ENCODE data around the gene FADS6.

FADS6 gene

GRCh38 chr17:74862108-74862901 is 31.1 kb downstream of the FADS6 start:
- H3F3A ChIP-seq (ENCODE audit: low read depth) = no peaks in the 10 kb centered on the region
- H3K79me2 ChIP-seq (ENCODE audit: insufficient read depth, low read length) = no peaks in the 10 kb centered on the region
- H3K9me2 ChIP-seq (replicated peaks; ENCODE audit: low read depth, low read length) = no peaks in the 10 kb centered on the region
- H4K20me1 ChIP-seq (ENCODE audit: insufficient read depth, low read length, poor library complexity, severe bottlenecking) = no peaks in the 10 kb centered on the region
- no peak overlapping the region for H3K4me2 ChIP-seq (ENCODE audit: low read depth, low read length, poor library complexity, severe bottlenecking)
- TF ChIP-seq EZH2phosphoT487 (IDR thresholded peaks at IDR 0.05; ENCODE audit: borderline replicate concordance) = no peak
- TF ChIP-seq, protein P1, sequence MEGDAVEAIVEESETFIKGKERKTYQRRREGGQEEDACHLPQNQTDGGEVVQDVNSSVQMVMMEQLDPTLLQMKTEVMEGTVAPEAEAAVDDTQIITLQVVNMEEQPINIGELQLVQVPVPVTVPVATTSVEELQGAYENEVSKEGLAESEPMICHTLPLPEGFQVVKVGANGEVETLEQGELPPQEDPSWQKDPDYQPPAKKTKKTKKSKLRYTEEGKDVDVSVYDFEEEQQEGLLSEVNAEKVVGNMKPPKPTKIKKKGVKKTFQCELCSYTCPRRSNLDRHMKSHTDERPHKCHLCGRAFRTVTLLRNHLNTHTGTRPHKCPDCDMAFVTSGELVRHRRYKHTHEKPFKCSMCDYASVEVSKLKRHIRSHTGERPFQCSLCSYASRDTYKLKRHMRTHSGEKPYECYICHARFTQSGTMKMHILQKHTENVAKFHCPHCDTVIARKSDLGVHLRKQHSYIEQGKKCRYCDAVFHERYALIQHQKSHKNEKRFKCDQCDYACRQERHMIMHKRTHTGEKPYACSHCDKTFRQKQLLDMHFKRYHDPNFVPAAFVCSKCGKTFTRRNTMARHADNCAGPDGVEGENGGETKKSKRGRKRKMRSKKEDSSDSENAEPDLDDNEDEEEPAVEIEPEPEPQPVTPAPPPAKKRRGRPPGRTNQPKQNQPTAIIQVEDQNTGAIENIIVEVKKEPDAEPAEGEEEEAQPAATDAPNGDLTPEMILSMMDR (conservative IDR thresholded peaks at IDR 0.05; ENCODE audit: low read length) = peak; percentile 82
- H3K4me1 ChIP-seq (ENCODE audit: insufficient read depth, low read length, poor library complexity, severe bottlenecking) = no peaks in the 10 kb centered on the region
- H3K9ac ChIP-seq (ENCODE audit: low read depth, low read length, poor library complexity, severe bottlenecking) = no peak overlapping the region
- no peak overlapping the region for H2AFZ ChIP-seq (ENCODE audit: low read length)
- H3K4me3 ChIP-seq (ENCODE audit: low read length, poor library complexity, severe bottlenecking) = no peak overlapping the region
- H3K9me3 ChIP-seq (ENCODE audit: insufficient read depth, low read depth, low read length) = no peaks in the 10 kb centered on the region
- H3K27me3 ChIP-seq (ENCODE audit: insufficient read depth, low read length, poor library complexity, severe bottlenecking) = no peaks in the 10 kb centered on the region
- no peaks in the 10 kb centered on the region for H3K36me3 ChIP-seq (ENCODE audit: insufficient read depth, low read length)

GRCh38 chr17:74861662-74862107 is 31.7 kb downstream of the FADS6 start:
- Histone ChIP-seq H3K4me1 (ENCODE audit: insufficient read depth, low read length, poor library complexity, severe bottlenecking) (no peaks in the 10 kb centered on the region), H3F3A (ENCODE audit: low read depth) (no peaks in the 10 kb centered on the region), H2AFZ (ENCODE audit: low read length) (no peak overlapping the region), H3K27me3 (ENCODE audit: insufficient read depth, low read length, poor library complexity, severe bottlenecking) (no peaks in the 10 kb centered on the region), H3K4me3 (ENCODE audit: low read length, poor library complexity, severe bottlenecking) (no peak overlapping the region), H3K36me3 (ENCODE audit: insufficient read depth, low read length) (no peaks in the 10 kb centered on the region), H3K4me2 (ENCODE audit: low read depth, low read length, poor library complexity, severe bottlenecking) (no peak overlapping the region), H3K9me2 (replicated peaks; ENCODE audit: low read depth, low read length) (no peaks in the 10 kb centered on the region), H3K9me3 (ENCODE audit: insufficient read depth, low read depth, low read length) (no peaks in the 10 kb centered on the region), H3K9ac (ENCODE audit: low read depth, low read length, poor library complexity, severe bottlenecking) (no peak overlapping the region), H3K79me2 (ENCODE audit: insufficient read depth, low read length) (no peaks in the 10 kb centered on the region), H4K20me1 (ENCODE audit: insufficient read depth, low read length, poor library complexity, severe bottlenecking) (no peaks in the 10 kb centered on the region)
- TF ChIP-seq, protein P1 (conservative IDR thresholded peaks at IDR 0.05; ENCODE audit: low read length) = no peak

GRCh38 chr17:74860872-74861661 is 32.4 kb downstream of the FADS6 start:
- Histone ChIP-seq H2AFZ (ENCODE audit: low read length) (no peak overlapping the region), H3K4me3 (ENCODE audit: low read length, poor library complexity, severe bottlenecking) (no peak overlapping the region), H3K79me2 (ENCODE audit: insufficient read depth, low read length) (no peaks in the 10 kb centered on the region), H3K27me3 (ENCODE audit: insufficient read depth, low read length, poor library complexity, severe bottlenecking) (no peaks in the 10 kb centered on the region), H3K9ac (ENCODE audit: low read depth, low read length, poor library complexity, severe bottlenecking) (no peak overlapping the region), H3F3A (ENCODE audit: low read depth) (no peaks in the 10 kb centered on the region), H3K36me3 (ENCODE audit: insufficient read depth, low read length) (no peaks in the 10 kb centered on the region), H3K4me1 (ENCODE audit: insufficient read depth, low read length, poor library complexity, severe bottlenecking) (no peaks in the 10 kb centered on the region), H4K20me1 (ENCODE audit: insufficient read depth, low read length, poor library complexity, severe bottlenecking) (no peaks in the 10 kb centered on the region), H3K9me3 (ENCODE audit: insufficient read depth, low read depth, low read length) (no peaks in the 10 kb centered on the region), H3K4me2 (ENCODE audit: low read depth, low read length, poor library complexity, severe bottlenecking) (no peak overlapping the region), H3K9me2 (replicated peaks; ENCODE audit: low read depth, low read length) (no peaks in the 10 kb centered on the region)
- TF ChIP-seq, protein P1 (conservative IDR thresholded peaks at IDR 0.05; ENCODE audit: low read length) = no peak
- TF ChIP-seq EZH2phosphoT487 (IDR thresholded peaks at IDR 0.05; ENCODE audit: borderline replicate concordance) = no peak

All from Loucy (cell line).